K562 (cell line): ENCODE measurements around the gene CXXC4. TPM values are rescaled to one million over a fixed set of nuclear protein-coding genes. Genes with fewer than 3 reads are reported as not detected.

Experiments
- ATAC-seq: fragments of 200-7000 bp; cut with Tn5 transposase; 3 replicates; pipeline ENCODE4 v1.9.1; 2020; ENCODE audit warnings: moderate library complexity
- BruUV-seq: library from RNA; stranded (reverse); fragments of 400-500 nt; replicated peaks from 2 replicates; lab custom pipeline; 2021; lab: Mats Ljungman, UMichigan
- CTCF ChIA-PET: fragments of 300-600 bp; formaldehyde crosslinking; extraction: SDS; loops from one replicate; lab custom pipeline; 2021; ENCODE audit warnings: low intra/inter-chr PET ratio; lab: Yijun Ruan, JAX
- POLR2A ChIA-PET: fragments of 300-600, 350-650 bp; sonication (Branson Sonifier 250); formaldehyde crosslinking; extraction: SDS; loops from one replicate; lab custom pipeline; 2021; ENCODE audit warnings: antibody characterized with exemption, inconsistent platforms; lab: Yijun Ruan, JAX
- DNase-seq, 4 experiments: peaks; one replicate each; pipeline versions ENCODE4 v3.0.0 to v3.0.0-alpha.2; 2011 to 2018; ENCODE audit warnings: low spot score in 3 of 4, mixed read lengths in 3 of 4; ENCODE audit errors: extremely low read depth in 1 of 4
- FAIRE-seq: peaks from 2 replicates; lab custom pipeline; 2011; peaks lifted over from hg19 to GRCh38; lab: Jason Lieb, UNC
- H2AFZ ChIP-seq: 2 replicates; pipeline ENCODE4 v1.6.0; 2011; ENCODE audit warnings: low read depth, low read length, control low read depth, inconsistent platforms
- H3K27ac ChIP-seq: fragments of 200-600 bp; 3 replicates; pipeline ENCODE4 v1.8.0; 2011; ENCODE audit warnings: low read depth, mild to moderate bottlenecking, control low read depth, inconsistent platforms, low read length, moderate library complexity, mixed read lengths; ENCODE audit errors: extremely low read depth
- H3K27me3 ChIP-seq, 2 experiments: fragments of 300-600 bp in 1 of 2; 2 replicates in 1 of 2; 3 replicates in 1 of 2; pipeline versions ENCODE4 v1.6.0 to v1.8.0; 2011; ENCODE audit warnings: inconsistent platforms in 2 of 2, low read length in 2 of 2, mild to moderate bottlenecking in 1 of 2, mixed read lengths in 1 of 2, moderate library complexity in 1 of 2; ENCODE audit not compliant: control insufficient read depth in 2 of 2, insufficient read depth in 2 of 2
- H3K36me3 ChIP-seq: fragments of 300-600 bp; 3 replicates; pipeline ENCODE4 v1.8.0; 2011; ENCODE audit warnings: mild to moderate bottlenecking, low read length, inconsistent platforms; ENCODE audit not compliant: control insufficient read depth, insufficient read depth
- H3K4me1 ChIP-seq, 2 experiments: fragments of 200-600 bp in 1 of 2; replicated peaks in 1 of 2; 2 replicates in 1 of 2; 3 replicates in 1 of 2; pipeline versions ENCODE4 v1.5.1 to v1.8.0; 2011; ENCODE audit warnings: inconsistent platforms in 2 of 2, low read length in 2 of 2, mild to moderate bottlenecking in 1 of 2, mixed read lengths in 1 of 2, moderate library complexity in 1 of 2; ENCODE audit not compliant: control insufficient read depth in 2 of 2, insufficient read depth in 2 of 2
- H3K4me2 ChIP-seq: 2 replicates; pipeline ENCODE4 v1.6.1; 2011; ENCODE audit warnings: low read length, control low read depth, inconsistent platforms, mixed read lengths; ENCODE audit not compliant: insufficient read depth
- H3K4me3 ChIP-seq: fragments of 200-600 bp; sonication (generic), shearing (Covaris generic); 2 replicates; pipeline ENCODE4 v1.5.1; 2016; ENCODE audit warnings: control low read depth, inconsistent platforms
- H3K79me2 ChIP-seq: fragments of 200-600 bp; 3 replicates; pipeline ENCODE4 v1.8.0; 2011; ENCODE audit warnings: low read length, inconsistent platforms; ENCODE audit not compliant: control insufficient read depth, insufficient read depth
- H3K9ac ChIP-seq, 2 experiments: 2 replicates each; pipeline versions ENCODE4 v1.6.0 to v1.6.1; 2011; ENCODE audit warnings: low read depth in 2 of 2, low read length in 2 of 2, control low read depth in 1 of 2, inconsistent platforms in 1 of 2, mild to moderate bottlenecking in 1 of 2, mixed read lengths in 1 of 2; ENCODE audit not compliant: insufficient read depth in 1 of 2
- H3K9me1 ChIP-seq: one replicate; pipeline ENCODE4 v1.6.0; 2011; ENCODE audit warnings: inconsistent platforms, mild to moderate bottlenecking, low read length, moderate library complexity; ENCODE audit not compliant: control insufficient read depth, insufficient read depth
- H3K9me3 ChIP-seq: replicated peaks from 2 replicates; pipeline ENCODE4 v1.5.1; 2011; ENCODE audit warnings: low read depth, low read length, inconsistent platforms; ENCODE audit not compliant: control insufficient read depth, insufficient read depth
- H4K20me1 ChIP-seq: replicated peaks from 2 replicates; pipeline ENCODE4 v1.6.1; 2011; ENCODE audit warnings: low read length, inconsistent platforms, mixed read lengths; ENCODE audit not compliant: control insufficient read depth, insufficient read depth
- BCLAF1 ChIP-seq, 2 experiments: fragments of 450-650 bp in 1 of 2; IDR thresholded peaks; 2 replicates each; pipeline ENCODE4 v1.6.1; 2011 to 2017; ENCODE audit warnings: low read depth in 2 of 2, antibody characterized with exemption in 1 of 2, borderline replicate concordance in 1 of 2, low read length in 1 of 2, mild to moderate bottlenecking in 1 of 2, mixed read lengths in 1 of 2; ENCODE audit not compliant: control insufficient read depth in 1 of 2
- NCOA1 ChIP-seq: fragments of 450-650 bp; IDR thresholded peaks from 2 replicates; pipeline ENCODE4 v1.6.1; 2016; ENCODE audit warnings: low read depth
- STAT6 ChIP-seq: sonication (generic); formaldehyde crosslinking; IDR thresholded peaks from 2 replicates; pipeline ENCODE4 v1.8.1; 2023; ENCODE audit warnings: mild to moderate bottlenecking, missing genetic modification reagents
- WGBS: fragments of 100-300 bp; shearing (Covaris generic); methylation state at CpG from one replicate; pipeline ENCODE4 v1.1.6; 2016; ENCODE audit warnings: low coverage, mixed read lengths; ENCODE audit not compliant: insufficient coverage; ENCODE audit errors: missing lambda C conversion rate; 5-methylcytosine and 5-hydroxymethylcytosine counted together
- in situ Hi-C: fragments of 300-500 bp; cut with MboI; formaldehyde crosslinking; loops from 4 replicates; pipeline ENCODE4 v1.15.0; 2018; ENCODE audit warnings: inconsistent platforms, mixed read lengths
- intact Hi-C: fragments of 100-400 bp; cut with micrococcal nuclease; formaldehyde crosslinking; loops from 2 replicates; pipeline ENCODE4 v1.14.2; 2022
- polyA plus RNA-seq, 8 experiments: library from polyadenylated mRNA; depleted of rRNA in 4 of 8; stranded (reverse) in 5 of 8; unstranded in 3 of 8; fragments of >200 nt; fragmentation: Nextera tagmentation in 2 of 8; fragmentation: Illumina TruSeq in 1 of 8; extraction: Ambion mirVana in 2 of 8; extraction: Trizol in 1 of 8; gene quantifications; 2 replicates each; pipeline versions ENCODE4 v1.2.1 to v1.2.3, GENCODE V29; 2011 to 2014; ENCODE audit warnings: inconsistent platforms in 1 of 8, missing spikeins in 1 of 8
- total RNA-seq, 7 experiments: library from RNA; depleted of rRNA in 6 of 7; stranded (reverse); fragments of >200 nt in 6 of 7; fragmentation: Illumina TruSeq in 2 of 7; extraction: Trizol in 2 of 7; gene quantifications; 2 replicates each; pipeline versions ENCODE4 v1.2.1 to v1.2.3, GENCODE V29; 2011 to 2021; ENCODE audit warnings: low replicate concordance in 1 of 7

Gene CXXC4
- total and polyA plus RNA-seq, 9 of the 15 experiments (the other 6 are each of a cell fraction or from before 2014, with no cell fraction given), result not detected

- POLR2A ChIA-PET, result no interaction called here
- in situ Hi-C loops, result no loop called here
Observed at GRCh38 chr4:104524026-104524425, 29.3 kb upstream of the CXXC4 start.

More at GRCh38 chr4:104524026-104524425, 29.3 kb upstream of the CXXC4 start:
- WGBS, result 3% methylated on average over 2 of the region's 2 CpGs
- CTCF ChIA-PET, result no interaction called here
- Histone ChIP-seq H3K79me2 (no peaks in the 10 kb centered on the region), H3K9ac (no peak overlapping the region), H4K20me1 (no peaks in the 10 kb centered on the region), H3K4me1 (no peaks in the 10 kb centered on the region), H3K27me3 (no peaks in the 10 kb centered on the region), H3K27ac (no peak overlapping the region), H2AFZ (no peak overlapping the region), H3K4me2 (no peak overlapping the region), H3K9me3 (no peaks in the 10 kb centered on the region; the same call in 1 of the 2 replicates), H3K9me1 (no peaks in the 10 kb centered on the region), H3K4me3 (no peak overlapping the region), H3K36me3 (no peaks in the 10 kb centered on the region)
- DNase-seq (no peak), ATAC-seq (no peak), FAIRE-seq (no peak)
- TF ChIP-seq STAT6, result no peak
- no peak for TF ChIP-seq NCOA1
- TF ChIP-seq BCLAF1 (IDR thresholded peaks at IDR 0.05; ENCODE audit: borderline replicate concordance in 1 of 2, control insufficient read depth in 1 of 2, low read depth in 2 of 2, low read length in 1 of 2), result no peak
- intact Hi-C loops, result no loop called here
- no TSS peak for BruUV-seq
